Fibroblast of lung (primary cell): ENCODE data around the gene PSKH1.

ENCODE experiments used
- EZH2 ChIP-seq: IDR thresholded peaks from 2 replicates; pipeline ENCODE4 v1.5.1; 2012; ENCODE audit warnings: low read length, control low read depth, mild to moderate bottlenecking; ENCODE audit errors: missing control alignments
- TF ChIP-seq, protein P1 (sequence below), 2 donors: IDR thresholded peaks in 1 of 2; conservative IDR thresholded peaks in 1 of 2; 1 replicate in 1 of 2; 2 replicates in 1 of 2; pipeline ENCODE4 v1.5.1; 2011 to 2012; ENCODE audit warnings: low read length in 2 of 2, control low read depth in 1 of 2, inconsistent platforms in 1 of 2, low read depth in 1 of 2, mild to moderate bottlenecking in 1 of 2

- TF ChIP-seq, protein P1, sequence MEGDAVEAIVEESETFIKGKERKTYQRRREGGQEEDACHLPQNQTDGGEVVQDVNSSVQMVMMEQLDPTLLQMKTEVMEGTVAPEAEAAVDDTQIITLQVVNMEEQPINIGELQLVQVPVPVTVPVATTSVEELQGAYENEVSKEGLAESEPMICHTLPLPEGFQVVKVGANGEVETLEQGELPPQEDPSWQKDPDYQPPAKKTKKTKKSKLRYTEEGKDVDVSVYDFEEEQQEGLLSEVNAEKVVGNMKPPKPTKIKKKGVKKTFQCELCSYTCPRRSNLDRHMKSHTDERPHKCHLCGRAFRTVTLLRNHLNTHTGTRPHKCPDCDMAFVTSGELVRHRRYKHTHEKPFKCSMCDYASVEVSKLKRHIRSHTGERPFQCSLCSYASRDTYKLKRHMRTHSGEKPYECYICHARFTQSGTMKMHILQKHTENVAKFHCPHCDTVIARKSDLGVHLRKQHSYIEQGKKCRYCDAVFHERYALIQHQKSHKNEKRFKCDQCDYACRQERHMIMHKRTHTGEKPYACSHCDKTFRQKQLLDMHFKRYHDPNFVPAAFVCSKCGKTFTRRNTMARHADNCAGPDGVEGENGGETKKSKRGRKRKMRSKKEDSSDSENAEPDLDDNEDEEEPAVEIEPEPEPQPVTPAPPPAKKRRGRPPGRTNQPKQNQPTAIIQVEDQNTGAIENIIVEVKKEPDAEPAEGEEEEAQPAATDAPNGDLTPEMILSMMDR (conservative IDR thresholded peaks at IDR 0.05 in 1 of 2, IDR thresholded peaks at IDR 0.05 in 1 of 2; ENCODE audit: low read depth in 1 of 2, low read length in 2 of 2), result no peak
- no peak for TF ChIP-seq EZH2
These were observed 8.4 kb upstream of the PSKH1 start, which contains the start of gene NRN1L for GRCh38 chr16:67884684-67885083.
